ENCODE measurements around the gene CUBN.

Gene CUBN

GRCh38 chr10:16989826-16990293 lies 139.8 kb downstream of the CUBN start:
- DNase-seq (ENCODE audit: low read depth in 2 of 2) = no peak

GRCh38 chr10:16988900-16989299 lies 140.7 kb downstream of the CUBN start:
- no peak for DNase-seq (ENCODE audit: low read depth in 2 of 2)

DNA sequence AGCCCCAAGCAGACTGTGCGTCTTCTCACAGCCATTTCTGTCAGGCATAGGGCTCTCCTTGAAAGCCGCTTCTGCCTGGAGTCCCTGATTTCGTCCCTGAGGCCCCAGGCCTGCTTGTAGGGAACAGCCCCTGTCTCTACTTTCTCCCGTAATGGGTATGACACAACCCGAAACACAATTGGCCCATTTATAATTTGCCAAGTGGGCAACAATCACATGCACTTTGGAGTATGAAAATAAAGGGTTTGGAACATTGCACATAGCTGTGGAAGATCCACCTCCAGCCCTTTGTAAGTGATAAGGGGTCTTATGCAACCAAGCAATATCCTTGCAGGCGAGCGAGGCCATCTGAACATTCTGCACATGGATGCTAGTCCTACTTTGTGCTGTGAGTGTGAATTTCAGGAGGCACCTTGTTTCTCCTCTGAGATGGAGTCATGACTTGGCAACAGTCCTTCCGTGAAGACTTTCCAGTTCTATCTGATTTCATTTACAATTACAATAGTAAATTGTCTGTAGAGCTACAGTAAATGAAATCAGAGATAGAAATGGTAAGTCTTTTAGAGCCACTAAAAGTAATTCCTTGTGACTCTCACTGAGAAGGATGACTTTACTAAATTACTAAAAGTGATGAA lies 141.5 kb downstream of the CUBN start:
- DNase-seq (ENCODE audit: low read depth in 2 of 2) = no peak

- DNase-seq (ENCODE audit: low read depth in 2 of 2) = no peak
These were observed 142.4 kb downstream of the CUBN start for GRCh38 chr10:16987206-16987621.

DNA sequence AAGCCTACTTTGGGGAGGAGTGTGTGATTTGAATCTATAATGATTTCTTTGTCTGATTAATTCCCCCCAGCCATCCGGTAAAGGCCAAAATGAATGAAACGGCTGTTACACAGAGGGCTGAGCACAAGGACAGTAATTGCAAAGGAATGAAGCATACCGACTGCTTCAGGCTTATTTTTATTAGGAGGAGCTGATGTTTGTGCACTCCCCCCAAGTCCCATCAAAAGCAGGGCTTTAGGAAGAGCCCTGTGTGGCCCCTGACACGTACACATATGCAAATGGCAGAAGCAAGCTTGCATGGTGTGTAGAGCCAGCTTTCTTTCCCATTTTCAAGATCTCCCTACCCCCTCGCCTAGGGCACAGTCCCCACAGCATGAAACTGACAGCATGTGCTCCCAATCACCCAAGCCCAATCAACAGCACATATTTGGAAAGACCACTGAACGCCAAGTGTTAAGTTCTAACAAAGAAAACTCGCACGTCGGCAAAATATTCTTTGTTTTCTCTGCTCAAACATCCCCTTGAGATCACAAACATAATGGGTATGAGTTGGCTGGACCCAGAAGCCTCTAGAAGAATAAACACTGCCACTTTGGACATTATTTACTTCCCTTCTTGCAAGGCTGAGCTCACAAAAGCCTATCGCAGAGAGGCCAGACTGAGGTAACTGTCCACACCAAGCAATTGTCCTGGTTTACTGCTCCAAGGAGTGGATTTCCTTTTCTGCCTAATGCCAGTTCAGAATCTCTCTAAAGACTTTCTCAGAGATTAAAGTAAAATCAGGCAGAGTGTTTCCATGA lies 143.0 kb downstream of the CUBN start:
- no peak for DNase-seq (ENCODE audit: low read depth in 2 of 2)

DNA sequence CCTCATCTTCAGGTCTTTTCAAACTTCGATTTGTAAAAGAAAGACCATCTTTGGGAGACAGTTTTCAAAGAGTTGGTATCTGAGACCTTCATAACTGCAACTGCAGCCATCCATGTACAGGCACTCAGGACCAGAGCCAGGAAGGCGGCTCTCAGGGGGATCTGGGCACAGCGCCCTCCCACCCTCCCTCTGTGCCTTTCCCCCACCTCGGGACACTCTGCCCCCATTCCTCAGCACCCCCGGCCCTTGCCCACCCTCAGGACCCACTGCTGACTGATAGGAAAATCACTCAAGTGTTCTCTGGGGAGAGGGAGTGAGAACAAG lies 143.6 kb downstream of the CUBN start:
- DNase-seq (ENCODE audit: low read depth in 2 of 2) = no peak

DNA sequence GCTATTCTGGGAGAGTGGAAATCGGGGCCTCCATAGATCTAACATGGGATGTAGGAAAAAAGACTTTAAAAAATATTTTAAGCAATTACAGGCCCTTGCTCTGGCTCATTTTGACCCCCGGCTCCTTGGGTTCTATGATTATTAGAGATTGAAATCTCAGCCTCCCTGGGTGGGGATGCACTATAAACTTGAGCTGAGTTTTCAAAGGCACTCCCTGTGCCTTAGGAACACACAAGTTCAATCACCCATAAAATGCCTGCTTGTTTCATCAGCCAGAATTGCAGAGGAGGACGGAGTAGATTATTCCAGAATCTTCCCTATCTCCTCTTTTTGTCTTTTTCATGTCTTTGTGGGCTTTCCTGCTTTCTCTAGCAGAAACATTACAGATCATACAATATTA lies 145.4 kb downstream of the CUBN start:
- DNase-seq (ENCODE audit: low read depth in 2 of 2) = no peak

- no peak for DNase-seq (ENCODE audit: low read depth in 2 of 2)
These were observed 152.8 kb downstream of the CUBN start for GRCh38 chr10:16976803-16977202.

DNA sequence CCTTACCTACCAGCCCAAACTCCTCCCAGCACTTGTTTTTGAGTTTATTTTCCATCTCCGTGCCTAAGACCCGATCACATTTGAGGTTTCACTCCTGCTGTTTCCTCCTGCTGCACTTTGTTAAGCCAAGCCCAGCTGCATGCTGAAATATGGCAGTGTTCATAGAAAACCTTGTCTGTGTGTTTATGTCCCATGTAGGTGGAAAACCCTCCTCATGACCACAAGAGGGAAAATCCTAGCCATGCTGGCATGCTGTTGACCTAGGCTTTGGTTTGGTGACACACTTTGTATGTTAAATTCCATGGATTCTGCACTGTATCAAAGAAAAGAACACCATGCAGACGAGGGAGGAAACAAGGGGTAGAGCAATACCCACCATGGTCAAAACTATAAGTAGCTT lies 154.4 kb downstream of the CUBN start:
- no peak for DNase-seq (ENCODE audit: low read depth in 2 of 2)

DNA sequence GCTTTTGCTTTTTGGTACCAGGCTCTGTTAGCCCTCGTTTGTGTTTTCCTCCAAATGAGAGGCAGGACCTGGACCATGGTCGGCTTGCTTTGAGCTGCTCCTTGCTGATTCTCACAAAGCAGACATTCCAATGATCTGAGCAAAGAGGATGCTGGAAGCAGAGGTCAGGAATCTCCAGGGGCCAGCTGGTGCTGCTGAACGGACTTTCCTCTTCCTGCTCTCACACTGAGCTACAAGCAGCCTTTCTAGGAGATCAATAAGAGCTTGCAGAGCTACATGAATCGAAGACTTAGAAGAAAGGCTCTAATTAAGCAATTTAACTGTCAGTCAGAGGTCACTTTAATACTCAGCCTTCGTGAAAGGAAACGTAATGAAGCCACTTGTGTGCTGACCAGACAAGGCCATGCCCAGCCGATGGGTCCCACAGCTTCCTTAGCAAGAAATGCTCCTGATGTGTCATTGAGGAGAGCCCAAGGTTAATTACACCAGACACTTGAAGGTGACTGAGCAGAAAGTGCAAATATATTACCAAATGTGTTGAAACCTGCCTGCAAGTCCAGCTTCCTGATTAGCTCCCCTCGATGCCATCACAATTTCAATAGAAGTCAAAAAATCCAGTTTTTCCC lies 161.1 kb downstream of the CUBN start:
- DNase-seq (ENCODE audit: low read depth in 2 of 2) = no peak

GRCh38 chr10:16967866-16968415 lies 161.7 kb downstream of the CUBN start:
- no peak for DNase-seq (ENCODE audit: low read depth in 2 of 2)

- no peak for DNase-seq (ENCODE audit: low read depth in 2 of 2)
These were observed 162.4 kb downstream of the CUBN start for GRCh38 chr10:16966991-16967865.

DNA sequence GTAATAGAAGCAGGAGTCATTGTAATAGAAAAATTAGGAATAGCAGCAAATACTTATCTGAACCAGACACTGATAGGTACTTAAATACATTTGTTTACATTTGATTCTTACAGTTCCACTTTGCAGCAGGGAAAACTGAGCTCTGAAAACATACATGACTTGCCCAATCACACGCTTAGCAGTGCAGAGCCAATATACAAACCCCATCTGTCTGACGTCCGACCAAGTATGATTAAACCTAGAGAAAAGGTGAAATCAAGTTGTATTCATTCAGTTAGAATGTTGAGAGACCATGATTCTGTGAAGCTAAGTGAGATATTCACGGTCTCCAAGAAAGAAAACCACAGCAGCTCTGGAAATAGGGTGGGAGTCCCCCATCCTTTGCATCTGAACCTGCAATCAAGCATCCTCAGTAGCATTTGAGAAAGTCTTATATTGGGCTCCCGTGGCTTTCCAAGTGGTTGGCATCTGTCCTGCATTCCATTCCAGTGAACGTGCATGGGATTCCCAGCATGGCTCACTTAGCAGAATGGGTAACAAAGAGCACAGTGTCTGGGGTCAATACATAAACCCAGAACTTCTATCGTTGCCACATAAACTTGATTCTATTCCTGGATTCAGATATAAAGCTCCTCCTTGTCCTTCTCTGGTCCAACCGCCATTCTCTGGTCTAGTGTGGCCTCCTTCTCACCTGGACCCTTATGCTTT lies 163.7 kb downstream of the CUBN start:
- no peak for DNase-seq (ENCODE audit: low read depth in 2 of 2)

DNA sequence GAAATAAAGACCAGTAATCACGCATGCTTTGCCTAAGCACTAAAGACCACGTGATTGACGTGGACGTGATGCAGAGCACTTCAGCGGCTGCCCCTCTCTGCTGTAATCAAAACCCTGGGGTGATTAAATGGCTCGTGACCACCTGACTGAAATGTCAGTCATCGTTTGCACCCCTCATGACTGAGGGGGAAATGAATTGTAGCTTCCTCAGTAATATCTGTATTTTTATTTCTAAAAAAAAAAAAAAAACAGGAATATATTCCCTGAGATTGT lies 164.3 kb downstream of the CUBN start:
- DNase-seq (ENCODE audit: low read depth in 2 of 2) = no peak

DNA sequence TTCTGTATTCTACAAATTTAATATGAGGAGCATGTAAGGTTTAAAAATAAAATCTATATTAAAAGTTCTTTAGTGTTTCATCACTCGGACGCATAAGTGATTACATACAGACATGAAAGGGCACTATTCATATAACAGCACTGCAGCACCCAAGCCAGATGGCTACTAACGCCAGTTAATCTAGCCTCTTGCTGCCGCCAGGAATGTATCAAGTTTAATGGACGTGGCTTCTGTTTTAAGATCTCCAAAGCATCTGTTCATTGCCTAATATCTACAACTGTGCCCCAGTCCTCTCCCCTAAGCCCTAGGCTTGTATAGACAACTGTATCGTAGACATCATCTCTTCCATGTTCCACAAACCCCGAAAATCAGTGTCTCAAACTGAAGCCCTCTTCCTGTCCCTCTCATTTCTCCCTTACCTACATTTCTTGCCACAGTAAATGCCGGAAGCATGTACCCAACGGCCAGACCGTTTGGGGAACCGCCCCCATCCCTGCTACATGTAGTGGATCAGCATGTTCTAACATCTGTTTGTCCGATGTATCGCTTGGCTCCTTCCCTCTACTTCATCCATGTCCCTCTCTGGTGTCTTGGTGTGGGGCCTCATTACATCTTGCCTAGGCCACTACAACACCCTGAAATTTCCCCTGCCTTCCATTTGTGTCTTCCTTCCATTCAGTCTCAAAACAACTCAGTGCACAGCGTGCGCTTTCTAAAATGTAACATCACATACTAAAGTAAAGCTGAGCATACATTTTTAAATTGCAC lies 164.9 kb downstream of the CUBN start:
- no peak for DNase-seq (ENCODE audit: low read depth in 2 of 2)

GRCh38 chr10:16960551-16960950 lies 169.1 kb downstream of the CUBN start:
- no peak for DNase-seq (ENCODE audit: low read depth in 2 of 2)

GRCh38 chr10:16957038-16957437 lies 172.6 kb downstream of the CUBN start:
- no peak for DNase-seq (ENCODE audit: low read depth in 2 of 2)

DNA sequence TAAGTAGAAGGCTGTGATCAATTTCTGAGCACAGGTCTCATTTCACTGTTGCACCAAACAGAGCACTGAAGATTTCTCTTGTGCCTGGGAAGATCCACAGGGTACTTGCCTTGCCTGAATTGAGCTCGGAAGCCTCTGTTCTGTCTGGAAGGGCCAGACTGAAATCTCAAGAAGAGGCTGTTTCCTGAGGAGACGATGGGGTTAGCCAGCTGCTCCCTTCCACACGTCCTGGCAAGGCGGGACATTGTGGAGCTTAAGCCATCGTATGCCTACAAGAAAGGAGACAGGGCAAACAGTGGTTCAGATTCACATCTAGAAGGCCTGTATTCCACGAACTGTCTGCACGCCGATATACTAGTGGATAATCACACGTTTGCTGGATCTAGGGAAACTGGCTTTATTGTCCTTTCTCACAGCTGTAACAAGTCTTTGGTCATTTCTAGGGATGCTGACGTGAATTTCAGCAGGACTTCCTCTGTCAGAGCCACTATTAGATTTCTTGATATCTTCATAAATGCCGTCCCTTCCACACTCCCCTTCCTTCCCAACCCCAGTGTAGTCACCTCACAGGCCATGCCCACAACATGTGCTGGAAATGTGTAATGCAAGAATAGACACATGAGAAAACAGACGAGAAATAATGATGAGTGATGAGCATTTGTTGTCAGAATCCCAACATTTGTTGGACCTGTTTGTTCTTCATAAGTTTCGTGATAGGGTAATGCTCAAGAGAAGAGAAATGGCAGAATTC lies 175.2 kb downstream of the CUBN start:
- no peak for DNase-seq (ENCODE audit: low read depth in 2 of 2)

- no peak for DNase-seq (ENCODE audit: low read depth in 2 of 2)
These were observed 176.3 kb downstream of the CUBN start for GRCh38 chr10:16953270-16953669.

DNA sequence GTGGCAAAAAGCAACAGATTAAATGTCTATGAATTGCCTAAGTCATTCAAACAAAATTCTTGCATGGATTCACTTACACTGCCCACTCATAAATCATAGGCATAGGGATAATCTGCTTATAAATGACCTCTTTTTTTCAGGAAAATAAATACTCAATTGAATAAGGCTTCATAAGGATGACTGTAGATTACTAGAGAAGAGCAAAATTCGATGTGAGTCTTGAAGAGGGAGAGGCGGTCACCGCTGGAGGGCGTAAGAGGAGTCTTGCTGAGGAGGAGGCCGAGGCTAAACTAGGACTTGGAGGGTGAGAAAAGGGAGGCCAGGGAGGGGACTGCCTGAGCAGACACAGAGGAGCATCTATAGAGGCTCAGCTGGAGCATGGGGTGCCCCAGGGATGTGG lies 177.0 kb downstream of the CUBN start:
- DNase-seq (ENCODE audit: low read depth in 2 of 2) = no peak

Data from stimulated activated CD8-positive, alpha-beta memory T cell treated with anti-CD3 and anti-CD28 coated beads, Interleukin-15, amount 100 ng/mL, for 48 hours (primary cell).